ENCODE measurements around the gene NAA40.

NAA40 gene

GRCh38 chr11:63997104-63997700 lies 58.4 kb downstream of the NAA40 start:
- no peaks in the 10 kb centered on the region for H3K9me3 ChIP-seq (ENCODE audit: insufficient read depth, low read depth, low read length)
- no peaks in the 10 kb centered on the region for H3K4me1 ChIP-seq (ENCODE audit: insufficient read depth, low read length, poor library complexity, severe bottlenecking)
- no peak overlapping the region for H3K4me2 ChIP-seq (ENCODE audit: low read depth, low read length, poor library complexity, severe bottlenecking)
- no peaks in the 10 kb centered on the region for H3F3A ChIP-seq (ENCODE audit: low read depth)
- H3K4me3 ChIP-seq (ENCODE audit: low read length, poor library complexity, severe bottlenecking), result no peak overlapping the region
- TF ChIP-seq CTCF (conservative IDR thresholded peaks at IDR 0.05; ENCODE audit: low read length) (no peak), EZH2phosphoT487 (IDR thresholded peaks at IDR 0.05; ENCODE audit: borderline replicate concordance) (no peak)
- H3K27me3 ChIP-seq (ENCODE audit: insufficient read depth, low read length, poor library complexity, severe bottlenecking), result no peaks in the 10 kb centered on the region
- H3K9me2 ChIP-seq (replicated peaks; ENCODE audit: low read depth, low read length), result no peaks in the 10 kb centered on the region
- peaks cover 6% of the 10 kb centered on the region for H4K20me1 ChIP-seq (ENCODE audit: insufficient read depth, low read length, poor library complexity, severe bottlenecking)
- H3K36me3 ChIP-seq (ENCODE audit: insufficient read depth, low read length), result peaks cover 53% of the 10 kb centered on the region; the same call in 1 of the 2 replicates
- H3K79me2 ChIP-seq (ENCODE audit: insufficient read depth, low read length), result peaks cover 9% of the 10 kb centered on the region; the same call in 1 of the 2 replicates
- H2AFZ ChIP-seq (ENCODE audit: low read length), result no peak overlapping the region
- H3K9ac ChIP-seq (ENCODE audit: low read depth, low read length, poor library complexity, severe bottlenecking), result no peak overlapping the region

GRCh38 chr11:63997801-63998337 lies 59.1 kb downstream of the NAA40 start:
- Histone ChIP-seq H3K4me1 (ENCODE audit: insufficient read depth, low read length, poor library complexity, severe bottlenecking) (no peaks in the 10 kb centered on the region), H3K9ac (ENCODE audit: low read depth, low read length, poor library complexity, severe bottlenecking) (no peak overlapping the region), H3K36me3 (ENCODE audit: insufficient read depth, low read length) (peaks cover 52% of the 10 kb centered on the region; the same call in 1 of the 2 replicates), H3K79me2 (ENCODE audit: insufficient read depth, low read length) (peaks cover 7% of the 10 kb centered on the region; the same call in 1 of the 2 replicates), H3K9me3 (ENCODE audit: insufficient read depth, low read depth, low read length) (no peaks in the 10 kb centered on the region), H4K20me1 (ENCODE audit: insufficient read depth, low read length, poor library complexity, severe bottlenecking) (peaks cover 6% of the 10 kb centered on the region), H3K4me3 (ENCODE audit: low read length, poor library complexity, severe bottlenecking) (no peak overlapping the region), H3K9me2 (replicated peaks; ENCODE audit: low read depth, low read length) (no peaks in the 10 kb centered on the region), H3K27me3 (ENCODE audit: insufficient read depth, low read length, poor library complexity, severe bottlenecking) (no peaks in the 10 kb centered on the region), H3K4me2 (ENCODE audit: low read depth, low read length, poor library complexity, severe bottlenecking) (no peak overlapping the region), H2AFZ (ENCODE audit: low read length) (no peak overlapping the region), H3F3A (ENCODE audit: low read depth) (no peaks in the 10 kb centered on the region)
- TF ChIP-seq EZH2phosphoT487 (IDR thresholded peaks at IDR 0.05; ENCODE audit: borderline replicate concordance), result no peak
- TF ChIP-seq CTCF (conservative IDR thresholded peaks at IDR 0.05; ENCODE audit: low read length), result no peak

GRCh38 chr11:63998558-63999348 lies 60.0 kb downstream of the NAA40 start:
- H3K9me2 ChIP-seq (replicated peaks; ENCODE audit: low read depth, low read length), result no peaks in the 10 kb centered on the region
- H4K20me1 ChIP-seq (ENCODE audit: insufficient read depth, low read length, poor library complexity, severe bottlenecking), result peaks cover 6% of the 10 kb centered on the region
- no peaks in the 10 kb centered on the region for H3K9me3 ChIP-seq (ENCODE audit: insufficient read depth, low read depth, low read length)
- no peaks in the 10 kb centered on the region for H3K4me1 ChIP-seq (ENCODE audit: insufficient read depth, low read length, poor library complexity, severe bottlenecking)
- no peak overlapping the region for H3K4me2 ChIP-seq (ENCODE audit: low read depth, low read length, poor library complexity, severe bottlenecking)
- no peaks in the 10 kb centered on the region for H3K27me3 ChIP-seq (ENCODE audit: insufficient read depth, low read length, poor library complexity, severe bottlenecking)
- no peaks in the 10 kb centered on the region for H3F3A ChIP-seq (ENCODE audit: low read depth)
- peaks cover 2% of the 10 kb centered on the region; the same call in 1 of the 2 replicates for H3K79me2 ChIP-seq (ENCODE audit: insufficient read depth, low read length)
- H3K36me3 ChIP-seq (ENCODE audit: insufficient read depth, low read length), result peaks cover 48% of the 10 kb centered on the region; the same call in 1 of the 2 replicates
- no peak overlapping the region for H2AFZ ChIP-seq (ENCODE audit: low read length)
- TF ChIP-seq CTCF (conservative IDR thresholded peaks at IDR 0.05; ENCODE audit: low read length) (no peak), EZH2phosphoT487 (IDR thresholded peaks at IDR 0.05; ENCODE audit: borderline replicate concordance) (no peak)
- no peak overlapping the region for H3K9ac ChIP-seq (ENCODE audit: low read depth, low read length, poor library complexity, severe bottlenecking)
- no peak overlapping the region for H3K4me3 ChIP-seq (ENCODE audit: low read length, poor library complexity, severe bottlenecking)
